ENCODE measurements around the gene RAB31. TPM values are rescaled to one million over a fixed set of nuclear protein-coding genes. Genes with fewer than 3 reads are reported as not detected.

Gene RAB31
- total RNA-seq, 1 experiment from 2014 or later: 2.3 TPM

DNA sequence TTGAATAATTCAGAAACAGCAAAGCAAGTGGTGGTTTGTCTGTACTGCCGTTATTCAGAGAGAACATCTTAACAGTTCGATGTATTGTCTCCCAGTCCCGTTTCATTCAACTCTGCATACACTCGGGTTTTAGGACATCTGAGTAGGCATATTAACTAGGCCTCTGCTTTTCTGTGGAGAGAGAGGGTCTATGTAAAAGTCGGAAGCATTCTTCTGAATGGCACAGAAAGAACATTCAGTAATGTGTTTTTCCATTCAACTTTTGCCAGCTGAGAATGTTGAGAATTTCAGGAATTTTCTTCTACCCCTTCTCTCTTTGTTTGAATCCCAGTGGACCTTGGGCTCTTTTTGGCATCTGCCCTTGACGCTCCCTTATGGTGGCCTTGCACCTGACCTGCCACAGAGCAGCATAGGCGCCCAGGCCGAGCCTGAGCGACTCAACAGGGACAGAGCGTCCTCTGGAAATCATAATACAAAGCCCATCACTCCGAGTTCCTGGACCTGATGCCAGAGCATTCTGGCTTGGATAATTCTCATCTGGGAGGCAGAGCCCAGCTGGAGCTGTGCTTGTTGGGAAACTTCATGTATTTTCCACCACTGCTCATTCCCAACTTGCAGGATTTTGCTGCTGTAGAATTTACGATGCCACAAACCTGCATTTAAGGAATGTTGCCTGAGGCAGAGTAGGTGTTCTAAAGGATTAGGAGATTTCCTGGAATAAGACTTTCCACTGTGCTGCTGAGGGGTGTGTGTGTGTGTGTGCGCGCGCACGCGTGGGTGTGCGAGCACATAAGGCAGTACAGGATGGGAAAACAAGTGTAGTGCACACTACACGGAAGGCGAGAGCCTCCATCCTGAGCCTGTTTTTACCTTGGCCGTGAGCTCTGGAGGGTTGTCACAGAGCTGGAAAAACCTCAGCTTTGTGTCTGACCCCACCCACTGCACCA lies 100.5 kb downstream of the RAB31 start:
- H3K36me3 Mint-ChIP-seq (ENCODE audit: insufficient read depth, unreplicated experiment): no peaks in the 10 kb centered on the region
- H3K27me3 Mint-ChIP-seq (ENCODE audit: unreplicated experiment): no peaks in the 10 kb centered on the region
- H3K4me1 Mint-ChIP-seq (ENCODE audit: low read depth, unreplicated experiment): no peaks in the 10 kb centered on the region
- H3K9me3 Mint-ChIP-seq (ENCODE audit: low read depth, unreplicated experiment): no peaks in the 10 kb centered on the region
- TF ChIP-seq, protein P1, sequence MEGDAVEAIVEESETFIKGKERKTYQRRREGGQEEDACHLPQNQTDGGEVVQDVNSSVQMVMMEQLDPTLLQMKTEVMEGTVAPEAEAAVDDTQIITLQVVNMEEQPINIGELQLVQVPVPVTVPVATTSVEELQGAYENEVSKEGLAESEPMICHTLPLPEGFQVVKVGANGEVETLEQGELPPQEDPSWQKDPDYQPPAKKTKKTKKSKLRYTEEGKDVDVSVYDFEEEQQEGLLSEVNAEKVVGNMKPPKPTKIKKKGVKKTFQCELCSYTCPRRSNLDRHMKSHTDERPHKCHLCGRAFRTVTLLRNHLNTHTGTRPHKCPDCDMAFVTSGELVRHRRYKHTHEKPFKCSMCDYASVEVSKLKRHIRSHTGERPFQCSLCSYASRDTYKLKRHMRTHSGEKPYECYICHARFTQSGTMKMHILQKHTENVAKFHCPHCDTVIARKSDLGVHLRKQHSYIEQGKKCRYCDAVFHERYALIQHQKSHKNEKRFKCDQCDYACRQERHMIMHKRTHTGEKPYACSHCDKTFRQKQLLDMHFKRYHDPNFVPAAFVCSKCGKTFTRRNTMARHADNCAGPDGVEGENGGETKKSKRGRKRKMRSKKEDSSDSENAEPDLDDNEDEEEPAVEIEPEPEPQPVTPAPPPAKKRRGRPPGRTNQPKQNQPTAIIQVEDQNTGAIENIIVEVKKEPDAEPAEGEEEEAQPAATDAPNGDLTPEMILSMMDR (IDR thresholded peaks at IDR 0.05; ENCODE audit: unreplicated experiment): no peak
- no peak overlapping the region for H3K27ac Mint-ChIP-seq (ENCODE audit: unreplicated experiment)
- DNase-seq: no peak
- intact Hi-C loops (cut with micrococcal nuclease; ENCODE audit: unreplicated experiment): no loop called here
- no TSS peak for BruUV-seq (replicated peaks)
- no peak overlapping the region for H3K4me3 Mint-ChIP-seq (ENCODE audit: low read depth, unreplicated experiment)
- CTCF ChIA-PET: no interaction called here

DNA sequence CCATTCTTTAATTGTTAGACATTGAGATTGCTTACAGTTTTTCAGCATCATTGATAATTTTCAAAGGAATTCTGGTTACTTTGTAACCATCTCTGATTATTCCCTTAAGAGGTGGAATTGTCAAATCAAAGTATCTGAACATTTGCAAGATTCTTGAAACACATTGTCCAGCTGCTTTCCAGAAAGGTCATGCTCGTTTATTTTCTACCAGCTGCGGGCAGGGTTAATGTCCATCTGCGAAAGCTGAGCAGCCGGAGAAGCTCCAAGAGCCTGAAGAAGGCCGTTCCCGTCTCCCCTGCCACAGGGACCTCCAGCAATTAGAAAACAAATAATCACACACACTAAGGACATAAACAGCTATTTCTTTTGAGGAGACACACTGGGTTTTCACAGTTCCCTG lies 101.6 kb downstream of the RAB31 start:
- CTCF ChIA-PET: no interaction called here
- TF ChIP-seq, protein P1 (IDR thresholded peaks at IDR 0.05; ENCODE audit: unreplicated experiment): no peak
- BruUV-seq (replicated peaks): no TSS peak
- no peaks in the 10 kb centered on the region for H3K27me3 Mint-ChIP-seq (ENCODE audit: unreplicated experiment)
- H3K9me3 Mint-ChIP-seq (ENCODE audit: low read depth, unreplicated experiment): no peaks in the 10 kb centered on the region
- no peak overlapping the region for H3K27ac Mint-ChIP-seq (ENCODE audit: unreplicated experiment)
- intact Hi-C loops (cut with micrococcal nuclease; ENCODE audit: unreplicated experiment): no loop called here
- H3K4me3 Mint-ChIP-seq (ENCODE audit: low read depth, unreplicated experiment): no peak overlapping the region
- no peak for DNase-seq
- no peaks in the 10 kb centered on the region for H3K36me3 Mint-ChIP-seq (ENCODE audit: insufficient read depth, unreplicated experiment)
- peaks cover 6% of the 10 kb centered on the region for H3K4me1 Mint-ChIP-seq (ENCODE audit: low read depth, unreplicated experiment)

DNA sequence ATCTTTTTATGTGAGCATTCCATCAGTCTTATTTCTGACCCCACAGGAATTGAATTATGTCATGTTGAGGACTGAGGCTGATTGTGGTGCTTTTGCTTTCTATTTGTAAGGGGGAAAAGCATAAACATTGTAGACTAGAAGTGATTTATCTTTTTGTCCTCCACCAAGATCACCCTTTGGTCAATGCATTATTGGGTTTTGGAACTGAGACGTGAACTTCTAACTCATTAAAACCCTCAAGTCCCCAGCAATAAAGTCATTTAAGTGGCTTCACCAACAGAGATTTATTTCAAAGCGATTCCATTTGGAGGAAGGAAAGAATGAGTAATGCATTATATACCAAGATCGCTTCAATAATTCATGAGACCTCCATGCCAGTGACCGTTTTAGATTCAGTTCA lies 102.2 kb downstream of the RAB31 start:
- Mint-ChIP-seq H3K36me3 (ENCODE audit: insufficient read depth, unreplicated experiment) (no peaks in the 10 kb centered on the region), H3K4me1 (ENCODE audit: low read depth, unreplicated experiment) (peaks cover 8% of the 10 kb centered on the region), H3K4me3 (ENCODE audit: low read depth, unreplicated experiment) (no peak overlapping the region), H3K27me3 (ENCODE audit: unreplicated experiment) (no peaks in the 10 kb centered on the region), H3K9me3 (ENCODE audit: low read depth, unreplicated experiment) (no peaks in the 10 kb centered on the region), H3K27ac (ENCODE audit: unreplicated experiment) (no peak overlapping the region)
- DNase-seq: no peak
- TF ChIP-seq, protein P1 (IDR thresholded peaks at IDR 0.05; ENCODE audit: unreplicated experiment): no peak
- CTCF ChIA-PET: no interaction called here
- no TSS peak for BruUV-seq (replicated peaks)
- intact Hi-C loops (cut with micrococcal nuclease; ENCODE audit: unreplicated experiment): no loop called here

DNA sequence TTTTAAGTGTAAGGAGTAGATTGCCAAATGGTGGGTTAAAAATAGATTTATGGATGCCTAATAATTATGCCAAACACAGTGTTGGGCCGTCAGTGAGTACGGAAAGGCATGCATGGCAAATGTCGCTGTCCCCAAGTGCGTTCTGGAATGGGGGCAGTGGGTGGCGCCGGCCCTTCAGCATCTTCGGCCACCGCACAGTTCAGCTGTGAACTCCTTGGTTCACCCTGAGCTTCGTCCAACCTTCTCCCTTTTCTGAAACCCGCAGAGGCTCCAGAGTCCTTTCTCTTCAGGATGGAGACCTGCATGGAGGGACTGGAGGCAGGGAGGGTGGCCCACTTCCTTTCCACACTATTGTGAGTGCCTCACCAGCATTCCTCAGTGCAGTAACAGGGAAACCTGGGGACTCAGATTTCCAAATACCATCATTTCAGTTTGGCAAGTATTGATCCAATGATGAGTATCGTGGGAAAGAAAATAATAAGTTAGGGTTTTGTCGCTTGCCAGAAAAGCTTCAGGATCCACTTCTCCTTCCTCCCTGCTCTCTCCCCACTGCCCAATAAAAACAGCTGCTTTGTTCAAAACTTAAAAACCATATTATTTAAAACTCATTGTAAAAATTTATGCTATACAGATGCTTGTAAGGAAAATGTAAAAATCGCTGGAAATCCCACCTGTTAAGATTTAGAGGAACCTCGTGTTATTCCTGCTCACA lies 103.0 kb downstream of the RAB31 start:
- Mint-ChIP-seq H3K4me1 (ENCODE audit: low read depth, unreplicated experiment) (peaks cover 8% of the 10 kb centered on the region), H3K9me3 (ENCODE audit: low read depth, unreplicated experiment) (no peaks in the 10 kb centered on the region), H3K36me3 (ENCODE audit: insufficient read depth, unreplicated experiment) (no peaks in the 10 kb centered on the region), H3K27me3 (ENCODE audit: unreplicated experiment) (no peaks in the 10 kb centered on the region), H3K4me3 (ENCODE audit: low read depth, unreplicated experiment) (no peak overlapping the region), H3K27ac (ENCODE audit: unreplicated experiment) (no peak overlapping the region)
- CTCF ChIA-PET: no interaction called here
- BruUV-seq (replicated peaks): no TSS peak
- intact Hi-C loops (cut with micrococcal nuclease; ENCODE audit: unreplicated experiment): no loop called here
- TF ChIP-seq, protein P1 (IDR thresholded peaks at IDR 0.05; ENCODE audit: unreplicated experiment): no peak
- no peak for DNase-seq

Data from Calu3 (cell line).